Activated gamma-delta T cell (primary cell): ENCODE data around the gene SASH1.

ENCODE experiments used
- DNase-seq: peaks from one replicate; lab custom pipeline; 2025; lab: John Stamatoyannopoulos, UW
- total RNA-seq, 2 donors: gene quantifications; one replicate each; lab custom pipeline; 2026; lab: John Stamatoyannopoulos, UW

The SASH1 gene
- 0.09 to 0.10 reads per million in 2 donors for total RNA-seq

GRCh38 chr6:148342350-148343046, at the start of gene SASH1:
SASH1 (plus strand) TSS chr6:148342838; CDS start chr6:148343068, 230 bp downstream.
- DNase-seq, result no peak

- no peak for DNase-seq
These were observed 49.2 kb upstream of the SASH1 start for GRCh38 chr6:148293181-148293995.

- no peak for DNase-seq
These were observed 48.6 kb upstream of the SASH1 start for GRCh38 chr6:148294059-148294458.

- DNase-seq, result no peak
These were observed 47.3 kb upstream of the SASH1 start for GRCh38 chr6:148295261-148295887.

- DNase-seq, result no peak
These were observed 45.9 kb upstream of the SASH1 start for GRCh38 chr6:148296771-148297170.

- no peak for DNase-seq
These were observed 44.0 kb upstream of the SASH1 start for GRCh38 chr6:148298683-148299082.

- DNase-seq, result no peak
These were observed 39.0 kb upstream of the SASH1 start for GRCh38 chr6:148303616-148304015.

- DNase-seq, result no peak
These were observed 37.7 kb upstream of the SASH1 start for GRCh38 chr6:148304976-148305375.

- no peak for DNase-seq
These were observed 36.4 kb upstream of the SASH1 start for GRCh38 chr6:148306286-148306685.

- DNase-seq, result no peak
These were observed 35.2 kb upstream of the SASH1 start for GRCh38 chr6:148307405-148307804.

GRCh38 chr6:148309301-148309700, 33.3 kb upstream of the SASH1 start:
- DNase-seq, result no peak

GRCh38 chr6:148311966-148312669, 30.5 kb upstream of the SASH1 start:
- DNase-seq, result no peak

- no peak for DNase-seq
These were observed 29.1 kb upstream of the SASH1 start for GRCh38 chr6:148313488-148313887.

- no peak for DNase-seq
These were observed 26.3 kb upstream of the SASH1 start for GRCh38 chr6:148316308-148316707.

GRCh38 chr6:148317051-148317450, 25.6 kb upstream of the SASH1 start:
- DNase-seq, result no peak

GRCh38 chr6:148317739-148318138, 24.9 kb upstream of the SASH1 start:
- no peak for DNase-seq

GRCh38 chr6:148322704-148323103, 19.9 kb upstream of the SASH1 start:
- DNase-seq, result no peak

- DNase-seq, result no peak
These were observed 19.3 kb upstream of the SASH1 start for GRCh38 chr6:148323344-148323743.

GRCh38 chr6:148324297-148324985, 18.2 kb upstream of the SASH1 start:
- DNase-seq, result no peak

GRCh38 chr6:148325316-148326068, 17.1 kb upstream of the SASH1 start:
- no peak for DNase-seq
